Gastrocnemius medialis (tissue), 4 donors: ENCODE data around the gene ALG2. TPM values are rescaled to one million over a fixed set of nuclear protein-coding genes. Genes with fewer than 3 reads are reported as not detected.
A peak's percentile ranks its signal among the peaks of the same experiment; 100 is the strongest.
"Not testable (repeated sequence)": the region's sequence is repeated elsewhere in the genome, so short reads cannot be mapped to it uniquely, and the experiment has no call there.

Experiments
- ATAC-seq, 2 donors: fragments of 150-250 bp; one replicate each; pipeline ENCODE4 v1.9.1; 2016
- DNase-seq, 2 donors: peaks; one replicate each; pipeline ENCODE4 v3.0.0-alpha.2; 2019
- H3K27ac ChIP-seq, 4 donors: fragments of 200-600 bp; sonication (generic); 1 replicate in 1 of 4; 2 replicates in 3 of 4; pipeline ENCODE4 v1.5.1; 2016 to 2018; ENCODE audit warnings: mild to moderate bottlenecking in 2 of 4, moderate library complexity in 1 of 4
- H3K27me3 ChIP-seq, 3 donors: fragments of 200-600 bp; sonication (generic) in 2 of 3; 1 replicate in 1 of 3; 2 replicates in 2 of 3; pipeline versions ENCODE4 v1.5.1 to v1.6.0; 2016 to 2019; ENCODE audit warnings: mild to moderate bottlenecking in 1 of 3, moderate library complexity in 1 of 3
- H3K36me3 ChIP-seq, 2 donors: fragments of 200-600 bp; sonication (generic) in 1 of 2; one replicate each; pipeline ENCODE4 v1.5.1; 2017 to 2018
- H3K4me1 ChIP-seq, 2 donors: fragments of 200-600 bp; sonication (generic) in 1 of 2; one replicate each; pipeline ENCODE4 v1.5.1; 2016 to 2017; ENCODE audit warnings: mild to moderate bottlenecking in 2 of 2
- H3K4me3 ChIP-seq, 4 donors: fragments of 200-600 bp; sonication (generic) in 3 of 4; 1 replicate in 1 of 4; 2 replicates in 3 of 4; pipeline ENCODE4 v1.5.1; 2016 to 2019; ENCODE audit warnings: mild to moderate bottlenecking in 2 of 4
- H3K9me3 ChIP-seq, 3 donors: fragments of 200-600 bp; sonication (generic) in 2 of 3; 1 replicate in 1 of 3; 2 replicates in 2 of 3; pipeline ENCODE4 v1.5.1; 2016 to 2019
- POLR2A ChIP-seq, 2 donors: fragments of 450-650 bp; IDR thresholded peaks; one replicate each; pipeline ENCODE4 v1.6.1; 2017; ENCODE audit warnings: antibody characterized with exemption in 2 of 2, mild to moderate bottlenecking in 2 of 2, moderate library complexity in 2 of 2
- in situ Hi-C, 4 donors: fragments of 200-750 bp; cut with MboI; loops; one replicate each; pipeline versions ENCODE4 v1.15.0 to v1.8.0; 2017; ENCODE audit warnings: low sequenced_read_pairs in 4 of 4
- intact Hi-C: fragments of 100-400 bp; cut with DNase I; formaldehyde crosslinking; loops from one replicate; pipeline ENCODE4 v1.15.1; 2023; ENCODE audit warnings: low total_unique reads
- total RNA-seq, 4 donors: library from RNA; depleted of rRNA; stranded (reverse); fragments of >200 nt; gene quantifications; one replicate each; pipeline versions ENCODE4 v1.1.0 to v1.2.3, GENCODE V29; 2016
- TF ChIP-seq, protein P1 (sequence below), 5 experiments: fragments of 450-650 bp in 3 of 5; fragments of 200-600 bp in 2 of 5; sonication (generic) in 2 of 5; IDR thresholded peaks in 4 of 5; conservative IDR thresholded peaks in 1 of 5; 1 replicate in 4 of 5; 2 replicates in 1 of 5; pipeline ENCODE4 v1.5.1; 2016 to 2019; ENCODE audit warnings: antibody characterized with exemption in 5 of 5, mild to moderate bottlenecking in 3 of 5, moderate library complexity in 3 of 5

ALG2 gene
- total RNA-seq, 4 donors from 2014 or later, result 12.3 to 19.9 (median 14.7) TPM

DNA sequence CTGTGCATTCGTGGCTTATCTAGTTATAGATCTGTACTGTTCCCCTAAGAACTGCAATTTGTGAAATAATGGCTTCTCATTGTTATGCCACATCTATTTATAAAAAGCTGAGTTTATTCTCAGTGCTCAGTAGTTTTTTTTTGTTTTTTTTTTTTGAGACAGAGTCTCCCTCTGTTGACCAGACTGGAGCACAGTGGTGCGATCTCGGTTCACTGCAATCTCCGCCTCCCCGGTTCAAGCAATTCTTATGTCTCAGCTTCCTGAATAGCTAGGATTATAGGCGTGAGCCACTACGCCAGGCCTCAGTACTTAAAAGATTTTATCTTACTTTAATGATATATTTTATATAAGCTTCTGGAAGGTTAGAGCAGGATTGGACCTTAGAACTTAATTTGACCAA lies 19.4 kb upstream of the ALG2 start:
- Histone ChIP-seq H3K36me3 (peaks cover 0 to 6% of the 10 kb centered on the region in 2 donors), H3K4me3 (no peak overlapping the region), H3K27ac (peak overlapping the region in 2 of 4 donors; percentile 68 to 82), H3K4me1 (peaks cover 10 to 18% of the 10 kb centered on the region in 2 donors), H3K27me3 (no peaks in the 10 kb centered on the region), H3K9me3 (no peaks in the 10 kb centered on the region)
- ATAC-seq, result no peak
- in situ Hi-C loops, result no loop called here
- TF ChIP-seq, protein P1, sequence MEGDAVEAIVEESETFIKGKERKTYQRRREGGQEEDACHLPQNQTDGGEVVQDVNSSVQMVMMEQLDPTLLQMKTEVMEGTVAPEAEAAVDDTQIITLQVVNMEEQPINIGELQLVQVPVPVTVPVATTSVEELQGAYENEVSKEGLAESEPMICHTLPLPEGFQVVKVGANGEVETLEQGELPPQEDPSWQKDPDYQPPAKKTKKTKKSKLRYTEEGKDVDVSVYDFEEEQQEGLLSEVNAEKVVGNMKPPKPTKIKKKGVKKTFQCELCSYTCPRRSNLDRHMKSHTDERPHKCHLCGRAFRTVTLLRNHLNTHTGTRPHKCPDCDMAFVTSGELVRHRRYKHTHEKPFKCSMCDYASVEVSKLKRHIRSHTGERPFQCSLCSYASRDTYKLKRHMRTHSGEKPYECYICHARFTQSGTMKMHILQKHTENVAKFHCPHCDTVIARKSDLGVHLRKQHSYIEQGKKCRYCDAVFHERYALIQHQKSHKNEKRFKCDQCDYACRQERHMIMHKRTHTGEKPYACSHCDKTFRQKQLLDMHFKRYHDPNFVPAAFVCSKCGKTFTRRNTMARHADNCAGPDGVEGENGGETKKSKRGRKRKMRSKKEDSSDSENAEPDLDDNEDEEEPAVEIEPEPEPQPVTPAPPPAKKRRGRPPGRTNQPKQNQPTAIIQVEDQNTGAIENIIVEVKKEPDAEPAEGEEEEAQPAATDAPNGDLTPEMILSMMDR (IDR thresholded peaks at IDR 0.05 in 4 of 5, conservative IDR thresholded peaks at IDR 0.05 in 1 of 5), result no peak
- TF ChIP-seq POLR2A (IDR thresholded peaks at IDR 0.05), result no peak
- intact Hi-C loops, result no loop called here
- no peak for DNase-seq

DNA sequence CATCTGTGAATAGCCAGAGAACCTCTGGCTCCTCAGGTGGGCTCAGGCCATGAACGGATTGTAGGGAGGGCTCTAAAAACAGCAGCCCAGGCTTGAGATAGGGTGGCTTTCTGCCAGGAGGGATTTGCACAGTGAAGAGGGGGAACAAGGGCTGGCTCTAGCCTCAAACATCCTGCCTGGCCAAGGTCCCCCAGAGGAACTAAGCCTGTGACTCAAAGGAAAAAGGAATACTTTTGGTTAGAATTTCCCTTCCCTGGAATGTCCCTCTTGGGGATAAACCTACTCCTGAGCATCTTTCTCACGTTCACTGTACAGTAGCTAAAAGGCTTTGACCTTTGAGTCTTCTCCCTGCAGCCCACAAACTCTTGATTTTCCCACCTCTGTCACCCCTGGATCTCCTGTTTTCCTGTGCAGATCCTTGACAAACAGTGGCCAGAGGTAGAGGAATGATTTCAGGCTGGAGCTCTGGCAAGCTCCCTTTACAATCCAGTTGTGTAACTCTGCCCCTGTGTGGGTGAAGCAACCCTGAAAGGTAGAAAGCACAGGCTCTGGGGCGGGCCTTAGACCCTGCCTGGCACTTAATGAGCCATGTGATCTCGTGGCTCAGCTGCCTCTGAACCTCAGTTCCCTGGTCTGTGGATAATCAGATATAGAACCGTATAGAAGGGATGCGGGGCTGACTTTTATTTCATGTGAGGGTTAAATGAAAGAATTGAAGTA lies 17.8 kb upstream of the ALG2 start:
- intact Hi-C loops (no loop called here), in situ Hi-C loops (no loop called here)
- peak; percentile 50 to 86 for DNase-seq
- Histone ChIP-seq H3K36me3 (peaks cover 0 to 6% of the 10 kb centered on the region in 2 donors), H3K9me3 (no peaks in the 10 kb centered on the region), H3K27me3 (no peaks in the 10 kb centered on the region), H3K4me3 (no peak overlapping the region), H3K4me1 (peaks cover 22 to 25% of the 10 kb centered on the region in 2 donors), H3K27ac (peak overlapping the region; percentile 53 to 82 (median 70))
- TF ChIP-seq POLR2A (IDR thresholded peaks at IDR 0.05), result peak in 1 of 2 donors; percentile 10
- TF ChIP-seq, protein P1 (IDR thresholded peaks at IDR 0.05 in 4 of 5, conservative IDR thresholded peaks at IDR 0.05 in 1 of 5), result no peak
- peak; percentile 79 to 98 for ATAC-seq

- no peak for ATAC-seq
Observed at GRCh38 chr9:99238331-99238730, 16.6 kb upstream of the ALG2 start.

DNA sequence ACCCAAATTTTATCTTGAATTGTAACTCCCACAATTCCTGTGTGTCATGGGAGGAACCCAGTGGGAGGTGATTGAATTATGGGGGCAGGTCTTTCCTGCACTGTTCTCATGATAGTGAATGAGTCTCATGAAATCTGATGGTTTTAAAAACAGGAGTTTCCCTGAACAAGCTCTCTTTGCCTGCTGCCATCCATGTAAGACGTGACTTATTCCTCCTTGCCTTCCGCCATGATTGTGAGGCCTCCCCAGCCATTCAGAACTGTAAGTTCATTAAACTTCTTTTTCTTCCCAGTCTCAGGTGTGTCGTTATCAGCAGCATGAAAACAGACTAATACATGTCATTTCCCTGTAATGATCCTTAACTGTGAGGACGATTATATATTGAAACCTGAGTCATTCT lies 16.1 kb upstream of the ALG2 start:
- H3K36me3 ChIP-seq, DNase-seq, H3K27me3 ChIP-seq, H3K9me3 ChIP-seq, in situ Hi-C loops, H3K4me3 ChIP-seq, ATAC-seq, intact Hi-C loops: not testable (repeated sequence)
- peak overlapping the region in 1 of 4 donors; percentile 82 for H3K27ac ChIP-seq
- peaks cover 30 to 37% of the 10 kb centered on the region in 2 donors for H3K4me1 ChIP-seq

More at GRCh38 chr9:99238331-99238730, 16.6 kb upstream of the ALG2 start:
- Histone ChIP-seq H3K36me3 (no peaks in the 10 kb centered on the region), H3K4me1 (peaks cover 30 to 37% of the 10 kb centered on the region in 2 donors), H3K27me3 (no peaks in the 10 kb centered on the region), H3K4me3 (no peak overlapping the region), H3K27ac (peak overlapping the region in 1 of 4 donors; percentile 82), H3K9me3 (no peaks in the 10 kb centered on the region)
- intact Hi-C loops (no loop called here), in situ Hi-C loops (no loop called here)
- TF ChIP-seq, protein P1 (IDR thresholded peaks at IDR 0.05 in 4 of 5, conservative IDR thresholded peaks at IDR 0.05 in 1 of 5), result no peak
- no peak for TF ChIP-seq POLR2A (IDR thresholded peaks at IDR 0.05)
- no peak for DNase-seq

- H3K27me3 ChIP-seq, result no peaks in the 10 kb centered on the region
- DNase-seq (no peak), ATAC-seq (no peak)
- no peak overlapping the region for H3K27ac ChIP-seq
- TF ChIP-seq, protein P1 (IDR thresholded peaks at IDR 0.05 in 4 of 5, conservative IDR thresholded peaks at IDR 0.05 in 1 of 5), result no peak
- TF ChIP-seq POLR2A (IDR thresholded peaks at IDR 0.05), result no peak
- H3K9me3 ChIP-seq, result no peaks in the 10 kb centered on the region
- peaks cover 30 to 37% of the 10 kb centered on the region in 2 donors for H3K4me1 ChIP-seq
- in situ Hi-C loops (no loop called here), intact Hi-C loops (no loop called here)
- no peaks in the 10 kb centered on the region for H3K36me3 ChIP-seq
- no peak overlapping the region for H3K4me3 ChIP-seq
Observed at GRCh38 chr9:99237356-99237755, 15.6 kb upstream of the ALG2 start.
